Measurements from ENCODE around the gene GGTLC2. TPM values are rescaled to one million over a fixed set of nuclear protein-coding genes. Genes with fewer than 3 reads are reported as not detected.
"Not testable (repeated sequence)": the region's sequence is repeated elsewhere in the genome, so short reads cannot be mapped to it uniquely, and the experiment has no call there.

GGTLC2 gene
- total and polyA plus RNA-seq, 2 experiments from 2014 or later = not detected

GRCh38 chr22:22638313-22638712 is 6.1 kb upstream of the GGTLC2 start:
- H3K79me2 ChIP-seq (ENCODE audit: insufficient read depth); H3K9me3 ChIP-seq (ENCODE audit: low read depth); H3K9me2 ChIP-seq (ENCODE audit: insufficient read depth); in situ Hi-C loops (cut with MboI); H3K27me3 ChIP-seq (replicated peaks; ENCODE audit: insufficient read depth); H3K4me2 ChIP-seq (ENCODE audit: unreplicated experiment); H2AFZ ChIP-seq; H3K9ac ChIP-seq; H3K4me1 ChIP-seq (ENCODE audit: insufficient read depth); DNase-seq; H3F3A ChIP-seq (ENCODE audit: insufficient read depth); H3K36me3 ChIP-seq (ENCODE audit: low read depth); H4K20me1 ChIP-seq (ENCODE audit: insufficient read depth); H3K4me3 ChIP-seq; H3K27ac ChIP-seq: not testable (repeated sequence)
- WGBS, 2 experiments (ENCODE audit: low coverage in 1 of 2, low lambda C conversion rate in 2 of 2, missing lambda C conversion rate in 2 of 2) = 65 to 78% methylated on average over 6 to 8 of the region's 17 CpGs

GRCh38 chr22:22642255-22642654 is 2.2 kb upstream of the GGTLC2 start:
- H3K27me3 ChIP-seq (replicated peaks; ENCODE audit: insufficient read depth); H3K36me3 ChIP-seq (ENCODE audit: low read depth); H3F3A ChIP-seq (ENCODE audit: insufficient read depth); DNase-seq; H3K9me2 ChIP-seq (ENCODE audit: insufficient read depth); H3K9ac ChIP-seq; H3K4me3 ChIP-seq; H3K4me1 ChIP-seq (ENCODE audit: insufficient read depth); H4K20me1 ChIP-seq (ENCODE audit: insufficient read depth); in situ Hi-C loops (cut with MboI); H3K79me2 ChIP-seq (ENCODE audit: insufficient read depth); H2AFZ ChIP-seq; H3K4me2 ChIP-seq (ENCODE audit: unreplicated experiment); H3K9me3 ChIP-seq (ENCODE audit: low read depth); H3K27ac ChIP-seq: not testable (repeated sequence)
- WGBS, 2 experiments (ENCODE audit: low coverage in 1 of 2, low lambda C conversion rate in 2 of 2, missing lambda C conversion rate in 2 of 2) = 63 to 69% methylated on average over 9 to 10 of the region's 10 CpGs

GRCh38 chr22:22645969-22646368 is 1.6 kb downstream of the GGTLC2 start:
- in situ Hi-C loops (cut with MboI) = not testable (repeated sequence)

GRCh38 chr22:22647952-22648351 is 3.5 kb downstream of the GGTLC2 start:
- H4K20me1 ChIP-seq (ENCODE audit: insufficient read depth); H3K27me3 ChIP-seq (replicated peaks; ENCODE audit: insufficient read depth); H3K4me3 ChIP-seq; H3K79me2 ChIP-seq (ENCODE audit: insufficient read depth); H3K4me2 ChIP-seq (ENCODE audit: unreplicated experiment); H3K27ac ChIP-seq; H2AFZ ChIP-seq; H3K36me3 ChIP-seq (ENCODE audit: low read depth); DNase-seq; H3F3A ChIP-seq (ENCODE audit: insufficient read depth); H3K4me1 ChIP-seq (ENCODE audit: insufficient read depth); in situ Hi-C loops (cut with MboI); H3K9ac ChIP-seq; H3K9me3 ChIP-seq (ENCODE audit: low read depth); H3K9me2 ChIP-seq (ENCODE audit: insufficient read depth): not testable (repeated sequence)
- WGBS, 2 experiments (ENCODE audit: low coverage in 1 of 2, low lambda C conversion rate in 2 of 2, missing lambda C conversion rate in 2 of 2) = 16 to 23% methylated on average over 10 to 12 of the region's 12 CpGs

More at GRCh38 chr22:22645969-22646368, 1.6 kb downstream of the GGTLC2 start:
- H4K20me1 ChIP-seq (ENCODE audit: insufficient read depth); H3K9me3 ChIP-seq (ENCODE audit: low read depth); H3K36me3 ChIP-seq (ENCODE audit: low read depth); H3K27me3 ChIP-seq (replicated peaks; ENCODE audit: insufficient read depth); H3K4me2 ChIP-seq (ENCODE audit: unreplicated experiment); H3K4me3 ChIP-seq; H3K79me2 ChIP-seq (ENCODE audit: insufficient read depth); DNase-seq; H3K4me1 ChIP-seq (ENCODE audit: insufficient read depth); H2AFZ ChIP-seq; H3F3A ChIP-seq (ENCODE audit: insufficient read depth); H3K9ac ChIP-seq; H3K27ac ChIP-seq; H3K9me2 ChIP-seq (ENCODE audit: insufficient read depth): not testable (repeated sequence)
- WGBS, 2 experiments (ENCODE audit: low coverage in 1 of 2, low lambda C conversion rate in 2 of 2, missing lambda C conversion rate in 2 of 2) = 56 to 100% methylated on average over 1 to 2 of the region's 4 CpGs

DNA sequence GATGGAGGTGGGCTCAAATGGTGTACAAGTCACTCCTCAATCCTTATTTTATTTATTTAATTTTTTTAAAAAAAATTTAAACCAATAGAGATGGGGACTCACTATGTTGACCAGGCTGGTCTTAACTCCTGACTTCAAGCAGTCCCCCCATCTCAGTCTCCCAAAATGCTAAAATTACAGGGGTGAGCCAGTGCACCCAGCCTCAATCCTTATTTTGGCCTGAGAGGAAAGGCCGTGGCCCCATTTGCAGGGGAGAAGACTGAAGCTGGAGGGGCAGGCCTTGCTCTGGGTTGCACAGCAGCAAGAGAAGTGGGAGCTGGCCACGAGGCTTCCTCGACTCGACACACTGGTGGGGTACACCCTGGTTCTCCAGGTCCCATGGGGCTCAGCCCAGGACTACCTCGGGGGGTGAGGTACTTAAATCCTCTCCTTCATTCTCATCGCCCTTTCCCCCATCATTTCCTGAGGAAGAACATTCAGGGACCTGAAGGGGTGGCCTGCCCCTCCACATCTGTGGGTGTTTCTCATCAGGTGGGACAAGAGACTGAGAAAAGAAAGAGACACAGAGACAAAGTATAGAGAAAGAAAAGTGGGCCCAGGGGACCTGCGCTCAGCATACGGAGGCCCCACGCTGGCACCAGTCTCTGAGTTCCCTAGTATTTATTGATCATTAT is 4.6 kb downstream of the GGTLC2 start:
- H3K4me1 ChIP-seq (ENCODE audit: insufficient read depth); H3K79me2 ChIP-seq (ENCODE audit: insufficient read depth); H3K36me3 ChIP-seq (ENCODE audit: low read depth); H3K9ac ChIP-seq; H3F3A ChIP-seq (ENCODE audit: insufficient read depth); H3K27me3 ChIP-seq (replicated peaks; ENCODE audit: insufficient read depth); in situ Hi-C loops (cut with MboI); H3K4me2 ChIP-seq (ENCODE audit: unreplicated experiment); DNase-seq; H4K20me1 ChIP-seq (ENCODE audit: insufficient read depth); H3K27ac ChIP-seq; H3K9me3 ChIP-seq (ENCODE audit: low read depth); H3K4me3 ChIP-seq; H2AFZ ChIP-seq; H3K9me2 ChIP-seq (ENCODE audit: insufficient read depth): not testable (repeated sequence)
- WGBS, 2 experiments (ENCODE audit: low coverage in 1 of 2, low lambda C conversion rate in 2 of 2, missing lambda C conversion rate in 2 of 2) = 72 to 83% methylated on average over 6 to 9 of the region's 9 CpGs

DNA sequence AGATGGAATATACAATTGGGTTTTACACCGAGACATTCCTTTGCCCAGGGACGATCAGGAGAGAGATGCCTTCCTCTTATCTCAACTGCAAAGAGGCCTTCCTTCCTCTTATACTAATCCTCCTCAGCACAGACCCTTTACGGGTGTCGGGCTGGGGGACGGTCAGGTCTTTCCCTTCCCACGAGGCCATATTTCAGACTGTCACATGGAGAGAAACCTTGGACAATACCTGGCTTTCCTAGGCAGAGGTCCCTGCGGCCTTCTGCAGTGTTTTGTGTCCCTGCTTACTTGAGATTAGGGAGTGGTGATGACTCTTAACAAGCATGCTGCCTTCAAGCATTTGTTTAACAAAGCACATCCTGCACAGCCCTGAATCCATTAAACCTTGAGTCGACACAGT is 5.3 kb downstream of the GGTLC2 start:
- H3K36me3 ChIP-seq (ENCODE audit: low read depth); H3K79me2 ChIP-seq (ENCODE audit: insufficient read depth); H2AFZ ChIP-seq; H4K20me1 ChIP-seq (ENCODE audit: insufficient read depth); H3K4me3 ChIP-seq; H3K4me1 ChIP-seq (ENCODE audit: insufficient read depth); H3F3A ChIP-seq (ENCODE audit: insufficient read depth); H3K9ac ChIP-seq; H3K27ac ChIP-seq; DNase-seq; H3K27me3 ChIP-seq (replicated peaks; ENCODE audit: insufficient read depth); H3K9me2 ChIP-seq (ENCODE audit: insufficient read depth); H3K9me3 ChIP-seq (ENCODE audit: low read depth); H3K4me2 ChIP-seq (ENCODE audit: unreplicated experiment); in situ Hi-C loops (cut with MboI): not testable (repeated sequence)
- whole genome bisulfite sequencing, 2 experiments (ENCODE audit: low coverage in 1 of 2, low lambda C conversion rate in 2 of 2, missing lambda C conversion rate in 2 of 2) = 60 to 67% methylated on average over 6 to 7 of the region's 8 CpGs

GRCh38 chr22:22650398-22650797 is 6.0 kb downstream of the GGTLC2 start:
- H3K4me2 ChIP-seq (ENCODE audit: unreplicated experiment); H3K27ac ChIP-seq; in situ Hi-C loops (cut with MboI); H3K4me3 ChIP-seq; H3K9me3 ChIP-seq (ENCODE audit: low read depth); H4K20me1 ChIP-seq (ENCODE audit: insufficient read depth); H3F3A ChIP-seq (ENCODE audit: insufficient read depth); H3K4me1 ChIP-seq (ENCODE audit: insufficient read depth); H3K27me3 ChIP-seq (replicated peaks; ENCODE audit: insufficient read depth); H3K9ac ChIP-seq; H3K9me2 ChIP-seq (ENCODE audit: insufficient read depth); H2AFZ ChIP-seq; H3K36me3 ChIP-seq (ENCODE audit: low read depth); H3K79me2 ChIP-seq (ENCODE audit: insufficient read depth); DNase-seq: not testable (repeated sequence)
- WGBS, 2 experiments (ENCODE audit: low coverage in 1 of 2, low lambda C conversion rate in 2 of 2, missing lambda C conversion rate in 2 of 2) = 13% methylated on average over 6 of the region's 9 CpGs; no CpG with 5 or more reads in 1 of the 2 experiments
